H9 (cell line): Measurements from ENCODE around the gene EYA4. TPM values are rescaled to one million over a fixed set of nuclear protein-coding genes. Genes with fewer than 3 reads are reported as not detected.

Experiments used
- DNase-seq: peaks from one replicate; pipeline ENCODE4 v3.0.0-alpha.2; 2017
- H2AFZ ChIP-seq: one replicate; pipeline ENCODE4 v1.6.1; 2013; ENCODE audit warnings: mild to moderate bottlenecking, low read length, control low read depth, moderate library complexity
- H2AK5ac ChIP-seq: 2 replicates; pipeline ENCODE4 v1.6.1; 2013; ENCODE audit warnings: low read length, control low read depth, mixed read lengths; ENCODE audit not compliant: insufficient read length
- H2BK120ac ChIP-seq: one replicate; pipeline ENCODE4 v1.6.1; 2013; ENCODE audit warnings: low read depth, mild to moderate bottlenecking, low read length, control low read depth, inconsistent platforms; ENCODE audit not compliant: poor library complexity, severe bottlenecking
- H2BK12ac ChIP-seq: 2 replicates; pipeline ENCODE4 v1.6.1; 2013; ENCODE audit warnings: low read length, control low read depth, mixed read lengths, low read depth; ENCODE audit not compliant: insufficient read length
- H2BK15ac ChIP-seq: 2 replicates; pipeline ENCODE4 v1.6.1; 2013; ENCODE audit warnings: low read depth, low read length, control low read depth
- H2BK20ac ChIP-seq: one replicate; pipeline ENCODE4 v1.6.1; 2013; ENCODE audit warnings: low read depth, mild to moderate bottlenecking, low read length, control low read depth, inconsistent platforms; ENCODE audit not compliant: poor library complexity, severe bottlenecking
- H2BK5ac ChIP-seq: 2 replicates; pipeline ENCODE4 v1.6.1; 2013; ENCODE audit warnings: low read length, control low read depth, mixed read lengths; ENCODE audit not compliant: insufficient read length
- H3K14ac ChIP-seq: 2 replicates; pipeline ENCODE4 v1.6.1; 2013; ENCODE audit warnings: low read length, control low read depth; ENCODE audit not compliant: insufficient read depth
- H3K18ac ChIP-seq: 2 replicates; pipeline ENCODE4 v1.6.1; 2013; ENCODE audit warnings: low read depth, mild to moderate bottlenecking, mixed read lengths, low read length, control low read depth; ENCODE audit not compliant: insufficient read length
- H3K23ac ChIP-seq: 2 replicates; pipeline ENCODE4 v1.6.1; 2013; ENCODE audit warnings: low read length, control low read depth, mixed read lengths, low read depth; ENCODE audit not compliant: insufficient read length
- H3K23me2 ChIP-seq: 2 replicates; pipeline ENCODE4 v1.6.1; 2013; ENCODE audit warnings: low read depth, mild to moderate bottlenecking, mixed read lengths, low read length, control low read depth; ENCODE audit not compliant: insufficient read length, poor library complexity, severe bottlenecking
- H3K27ac ChIP-seq: 2 replicates; pipeline ENCODE4 v1.5.1; 2013; ENCODE audit warnings: low read length, control low read depth, mixed read lengths, low read depth; ENCODE audit not compliant: insufficient read length
- H3K27me3 ChIP-seq: 2 replicates; pipeline ENCODE4 v1.6.1; 2013; ENCODE audit warnings: low read length, control low read depth, inconsistent platforms; ENCODE audit not compliant: insufficient read depth
- H3K4ac ChIP-seq: 2 replicates; pipeline ENCODE4 v1.6.1; 2013; ENCODE audit warnings: low read depth, mild to moderate bottlenecking, control low read depth, inconsistent platforms, low read length, moderate library complexity
- H3K4me1 ChIP-seq: 2 replicates; pipeline ENCODE4 v1.6.1; 2013; ENCODE audit warnings: low read length, control low read depth, inconsistent platforms; ENCODE audit not compliant: insufficient read depth
- H3K4me2 ChIP-seq: 2 replicates; pipeline ENCODE4 v1.6.1; 2013; ENCODE audit warnings: low read length, control low read depth, mixed read lengths; ENCODE audit not compliant: insufficient read length, insufficient read depth
- H3K56ac ChIP-seq: 2 replicates; pipeline ENCODE4 v1.6.1; 2013; ENCODE audit warnings: low read depth, mild to moderate bottlenecking, mixed read lengths, low read length, control low read depth; ENCODE audit not compliant: insufficient read length
- H3K79me1 ChIP-seq: 2 replicates; pipeline ENCODE4 v1.6.1; 2013; ENCODE audit warnings: low read depth, mild to moderate bottlenecking, moderate library complexity, low read length, control low read depth, inconsistent platforms; ENCODE audit not compliant: insufficient read depth, poor library complexity, severe bottlenecking
- H3K79me2 ChIP-seq: 2 replicates; pipeline ENCODE4 v1.6.1; 2013; ENCODE audit warnings: low read length, control low read depth, inconsistent platforms; ENCODE audit not compliant: insufficient read depth
- H3K9ac ChIP-seq: 2 replicates; pipeline ENCODE4 v1.6.1; 2013; ENCODE audit warnings: low read length, control low read depth, mixed read lengths; ENCODE audit not compliant: insufficient read length; ENCODE audit errors: extremely low read depth
- H3K9me3 ChIP-seq: one replicate; pipeline ENCODE4 v1.6.1; 2013; ENCODE audit warnings: low read depth, low read length, inconsistent platforms; ENCODE audit not compliant: control insufficient read depth
- H3T11ph ChIP-seq: one replicate; pipeline ENCODE4 v1.6.1; 2013; ENCODE audit warnings: mild to moderate bottlenecking, low read length, control low read depth, inconsistent platforms
- H4K20me1 ChIP-seq: one replicate; pipeline ENCODE4 v1.6.1; 2013; ENCODE audit not compliant: control insufficient read depth, insufficient read length, insufficient read depth
- H4K5ac ChIP-seq: 2 replicates; pipeline ENCODE4 v1.6.1; 2013; ENCODE audit warnings: low read depth, mild to moderate bottlenecking, mixed read lengths, low read length, control low read depth; ENCODE audit not compliant: insufficient read length
- H4K8ac ChIP-seq: replicated peaks from 2 replicates; pipeline ENCODE4 v1.6.1; 2013; ENCODE audit warnings: low read length, control low read depth, mixed read lengths, low read depth; ENCODE audit not compliant: insufficient read length
- H4K91ac ChIP-seq: 2 replicates; pipeline ENCODE4 v1.6.1; 2013; ENCODE audit warnings: low read depth, mild to moderate bottlenecking, moderate library complexity, mixed read lengths, low read length, control low read depth; ENCODE audit not compliant: insufficient read length
- H3K27ac Mint-ChIP-seq, 3 experiments: 2 replicates in 2 of 3; 3 replicates in 1 of 3; pipeline ENCODE4 v1.8.0; 2020 to 2021; ENCODE audit warnings: mixed read lengths in 3 of 3, mild to moderate bottlenecking in 1 of 3, moderate library complexity in 1 of 3
- H3K27me3 Mint-ChIP-seq: 2 replicates; pipeline ENCODE4 v1.8.0; 2021; ENCODE audit warnings: low read depth, mild to moderate bottlenecking, moderate library complexity, mixed read lengths
- H3K36me3 Mint-ChIP-seq, 3 experiments: 2 replicates in 2 of 3; 3 replicates in 1 of 3; pipeline ENCODE4 v1.8.0; 2020 to 2021; ENCODE audit warnings: low read depth in 3 of 3, mixed read lengths in 3 of 3; ENCODE audit not compliant: insufficient read depth in 1 of 3
- H3K4me1 Mint-ChIP-seq, 2 experiments: 2 replicates each; pipeline ENCODE4 v1.8.0; 2020; ENCODE audit warnings: mixed read lengths in 2 of 2
- H3K4me3 Mint-ChIP-seq, 2 experiments: 2 replicates in 1 of 2; 3 replicates in 1 of 2; pipeline ENCODE4 v1.8.0; 2020 to 2021; ENCODE audit warnings: mild to moderate bottlenecking in 2 of 2, mixed read lengths in 2 of 2, moderate library complexity in 1 of 2
- H3K9me3 Mint-ChIP-seq, 2 experiments: 2 replicates in 1 of 2; 3 replicates in 1 of 2; pipeline ENCODE4 v1.8.0; 2020; ENCODE audit warnings: mild to moderate bottlenecking in 2 of 2, mixed read lengths in 2 of 2, moderate library complexity in 1 of 2
- CTCF ChIP-seq: fragments of 200-600 bp; sonication (generic); conservative IDR thresholded peaks from 3 replicates; pipeline ENCODE4 v1.8.0; 2021; ENCODE audit warnings: antibody characterized with exemption, mild to moderate bottlenecking
- whole genome bisulfite sequencing: extraction: QIAGEN DNeasy Blood & Tissue Kit; methylation state at CpG from one replicate; pipeline ENCODE4 v1.1.7; 2013; ENCODE audit warnings: missing lambda C conversion rate, low lambda C conversion rate, mixed read lengths; ENCODE audit not compliant: insufficient read length; ENCODE audit errors: extremely low coverage; 5-methylcytosine and 5-hydroxymethylcytosine counted together
- total RNA-seq: library from RNA; stranded (reverse); gene quantifications from 2 replicates; pipeline ENCODE4 v1.2.1, GENCODE V29; 2021

The EYA4 gene
- total RNA-seq, 1 experiment from 2014 or later: 0.26 TPM

- no peak overlapping the region for H4K8ac ChIP-seq
- no peak for DNase-seq
- H4K20me1 ChIP-seq: no peaks in the 10 kb centered on the region
- Mint-ChIP-seq H3K9me3 (no peaks in the 10 kb centered on the region), H3K4me1 (peaks cover 8 to 9% of the 10 kb centered on the region in 2 experiments), H3K4me3 (no peak overlapping the region), H3K36me3 (no peaks in the 10 kb centered on the region), H3K27me3 (no peaks in the 10 kb centered on the region; the same call in 1 of the 2 replicates), H3K27ac (no peak overlapping the region)
- no peaks in the 10 kb centered on the region for H3K9me3 ChIP-seq
- H3K4ac ChIP-seq: no peak overlapping the region
- H2BK120ac ChIP-seq: no peak overlapping the region
- no peak overlapping the region for H2AFZ ChIP-seq
- H3K4me2 ChIP-seq: no peak overlapping the region
- no peak overlapping the region for H2BK12ac ChIP-seq
- no peaks in the 10 kb centered on the region for H3K79me2 ChIP-seq
- H2BK20ac ChIP-seq: no peak overlapping the region
- TF ChIP-seq CTCF: no peak
- H3K79me1 ChIP-seq: no peaks in the 10 kb centered on the region
- no peak overlapping the region for H2AK5ac ChIP-seq
- H3K23ac ChIP-seq: no peak overlapping the region
- no peak overlapping the region for H3K9ac ChIP-seq
- no peak overlapping the region for H3K56ac ChIP-seq
- no peak overlapping the region for H4K91ac ChIP-seq
- WGBS: no CpG with 5 or more reads among the region's 4 CpGs
- no peak overlapping the region for H3K27ac ChIP-seq
- no peak overlapping the region for H4K5ac ChIP-seq
- H3K14ac ChIP-seq: no peak overlapping the region
- no peak overlapping the region for H3K18ac ChIP-seq
- no peak overlapping the region for H2BK5ac ChIP-seq
- no peak overlapping the region for H2BK15ac ChIP-seq
- H3K27me3 ChIP-seq: no peaks in the 10 kb centered on the region
- H3K4me1 ChIP-seq: no peaks in the 10 kb centered on the region
- H3T11ph ChIP-seq: no peak overlapping the region
- H3K23me2 ChIP-seq: no peaks in the 10 kb centered on the region
Observed at GRCh38 chr6:133274813-133275212, 33.7 kb downstream of the EYA4 start.
